Measurements from ENCODE around the gene B3GNT5. TPM values are rescaled to one million over a fixed set of nuclear protein-coding genes. Genes with fewer than 3 reads are reported as not detected.

The B3GNT5 gene
- total RNA-seq, 1 experiment from 2014 or later: 22.8 TPM

GRCh38 chr3:183317886-183318865 is 65.1 kb downstream of the B3GNT5 start:
- ChIA-PET POLR2A (no interaction called here), CTCF (no interaction called here)
- Histone ChIP-seq H3K27ac (ENCODE audit: low read length) (no peak overlapping the region), H3K4me3 (ENCODE audit: low read depth in 2 of 2, low read length in 2 of 2) (no peak overlapping the region), H3K27me3 (ENCODE audit: control insufficient read depth, insufficient read depth, low read length) (no peaks in the 10 kb centered on the region), H3K9me3 (ENCODE audit: control insufficient read depth, insufficient read depth, low read depth, low read length) (no peaks in the 10 kb centered on the region), H3K36me3 (ENCODE audit: control insufficient read depth, insufficient read depth, low read length) (no peaks in the 10 kb centered on the region), H3K4me1 (ENCODE audit: control insufficient read depth, insufficient read depth, low read length) (no peaks in the 10 kb centered on the region)
- intact Hi-C loops (cut with micrococcal nuclease; ENCODE audit: unreplicated experiment): no loop called here
- ATAC-seq: peak; percentile 70
- in situ Hi-C loops (cut with HindIII; ENCODE audit: low pct_unique_long_range_greater_than_20kb, low sequenced_read_pairs): no loop called here
- TF ChIP-seq SIN3A (IDR thresholded peaks at IDR 0.05; ENCODE audit: borderline replicate concordance, insufficient read depth, low read depth, low read length): no peak
- TF ChIP-seq TCF7L2 (IDR thresholded peaks at IDR 0.05; ENCODE audit: low read depth, low read length): no peak
- no peak for TF ChIP-seq POLR2AphosphoS5 (IDR thresholded peaks at IDR 0.05; ENCODE audit: low read depth, low read length)
- TF ChIP-seq CTCF (IDR thresholded peaks at IDR 0.05): no peak
- no peak for DNase-seq (ENCODE audit: low read depth, low spot score)
- BruUV-seq (replicated peaks): no TSS peak

- BruUV-seq (replicated peaks): no TSS peak
- H3K9me3 ChIP-seq (ENCODE audit: control insufficient read depth, insufficient read depth, low read depth, low read length): no peaks in the 10 kb centered on the region
- ChIA-PET CTCF (no interaction called here), POLR2A (no interaction called here)
- no peaks in the 10 kb centered on the region for H3K4me1 ChIP-seq (ENCODE audit: control insufficient read depth, insufficient read depth, low read length)
- intact Hi-C loops (cut with micrococcal nuclease; ENCODE audit: unreplicated experiment): no loop called here
- H3K27ac ChIP-seq (ENCODE audit: low read length): no peak overlapping the region
- H3K27me3 ChIP-seq (ENCODE audit: control insufficient read depth, insufficient read depth, low read length): no peaks in the 10 kb centered on the region
- no peak for DNase-seq (ENCODE audit: low read depth, low spot score)
- in situ Hi-C loops (cut with HindIII; ENCODE audit: low pct_unique_long_range_greater_than_20kb, low sequenced_read_pairs): no loop called here
- ATAC-seq: no peak
- no peaks in the 10 kb centered on the region for H3K36me3 ChIP-seq (ENCODE audit: control insufficient read depth, insufficient read depth, low read length)
- TF ChIP-seq REST (IDR thresholded peaks at IDR 0.05; ENCODE audit: insufficient read depth in 1 of 2, low read depth in 2 of 2, low read length in 1 of 2) (no peak), POLR2AphosphoS5 (IDR thresholded peaks at IDR 0.05; ENCODE audit: low read depth, low read length) (no peak), TCF7L2 (IDR thresholded peaks at IDR 0.05; ENCODE audit: low read depth, low read length) (no peak), CTCF (IDR thresholded peaks at IDR 0.05) (no peak), SIN3A (IDR thresholded peaks at IDR 0.05; ENCODE audit: borderline replicate concordance, insufficient read depth, low read depth, low read length) (no peak)
- H3K4me3 ChIP-seq (ENCODE audit: low read depth in 2 of 2, low read length in 2 of 2): no peak overlapping the region
These were observed 65.8 kb downstream of the B3GNT5 start for GRCh38 chr3:183318877-183319276.

Measured in Panc1 (cell line).